AG09309 (cell line): ENCODE results near the gene PYGO2.

Experiments used
- DNase-seq: peaks from one replicate; pipeline ENCODE4 v3.0.0-alpha.2; 2010; ENCODE audit warnings: low read depth
- H3K4me3 ChIP-seq: 2 replicates; pipeline ENCODE4 v1.5.1; 2011; ENCODE audit warnings: mild to moderate bottlenecking, low read depth, low read length, moderate library complexity; ENCODE audit not compliant: control insufficient read depth
- CTCF ChIP-seq: IDR thresholded peaks from 2 replicates; pipeline ENCODE4 v1.5.1; 2011; ENCODE audit warnings: mild to moderate bottlenecking, low read depth, low read length, inconsistent platforms; ENCODE audit not compliant: insufficient read depth, control insufficient read depth; ENCODE audit errors: missing control alignments

PYGO2 gene

DNA sequence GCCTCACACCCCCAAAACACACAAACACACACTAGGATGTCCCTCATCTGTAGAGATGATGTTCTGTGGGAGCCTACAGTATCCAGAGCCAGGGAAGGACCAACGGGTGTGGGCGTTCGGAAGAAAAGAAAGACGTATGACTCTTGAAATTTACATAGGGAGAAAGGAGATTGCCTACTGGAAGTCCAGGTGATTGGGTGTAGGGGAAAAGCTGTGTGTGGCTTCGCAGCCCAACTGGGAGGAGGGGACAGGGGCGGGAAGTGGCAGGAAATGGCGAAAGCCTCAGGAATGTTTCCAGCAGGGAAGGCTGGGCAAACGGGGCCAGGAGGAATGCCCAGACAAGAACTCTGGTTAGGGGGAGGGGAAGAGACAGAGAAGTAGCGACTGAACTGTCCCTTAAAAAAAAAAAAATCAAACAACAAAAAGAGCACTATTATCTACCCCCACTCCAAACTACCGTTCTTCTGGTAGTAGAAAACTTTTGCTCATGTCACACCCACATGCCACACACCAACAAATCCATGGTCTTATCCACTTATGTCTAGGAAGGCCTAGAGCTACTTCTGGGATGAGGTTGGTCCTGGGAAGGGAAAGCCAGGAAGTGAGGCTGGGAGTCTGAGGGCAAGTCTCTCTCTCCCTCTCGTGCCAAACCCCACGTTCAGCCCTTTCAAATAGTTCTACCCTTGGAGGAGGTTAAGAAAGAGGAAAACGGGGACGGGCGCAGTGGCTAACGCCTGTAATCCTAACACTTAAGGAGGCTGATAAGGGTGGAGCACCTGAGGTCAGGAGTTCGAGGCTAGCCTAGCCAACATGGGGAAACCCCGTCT lies 11.1 kb upstream of the PYGO2 start:
- peak; percentile 87 for DNase-seq
- no peak for TF ChIP-seq CTCF
- H3K4me3 ChIP-seq, result peak overlapping the region; percentile 67

DNA sequence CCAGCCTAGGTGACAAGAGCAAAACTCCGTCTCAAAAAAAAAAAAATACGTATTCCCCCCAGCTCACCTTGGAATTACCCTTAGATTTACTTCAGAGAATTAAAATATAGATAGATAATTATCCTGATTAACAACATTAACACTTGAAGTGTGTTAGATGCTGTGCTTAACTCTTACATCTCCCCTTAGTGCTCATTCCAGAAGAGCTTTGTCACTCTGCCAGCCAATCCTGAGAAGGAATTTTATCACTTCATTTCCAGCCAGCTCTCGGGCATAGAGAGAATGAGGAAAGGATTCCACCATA lies 10.6 kb upstream of the PYGO2 start:
- peak overlapping the region; percentile 67 for H3K4me3 ChIP-seq
- no peak for DNase-seq
- TF ChIP-seq CTCF, result no peak

- H3K4me3 ChIP-seq, result peak overlapping the region; percentile 94
- no peak for TF ChIP-seq CTCF
- no peak for DNase-seq
Measured at GRCh38 chr1:154971341-154971998, 9.9 kb upstream of the PYGO2 start.

GRCh38 chr1:154970631-154971340 lies 9.2 kb upstream of the PYGO2 start, which contains the start of gene SHC1:
Gene SHC1 (minus strand): TSS chr1:154970747. CDS start chr1:154970526, 221 bp downstream.
- no peak for TF ChIP-seq CTCF
- H3K4me3 ChIP-seq, result peak within 1 kb of the TSS; percentile 94
- peak; percentile 63 for DNase-seq

DNA sequence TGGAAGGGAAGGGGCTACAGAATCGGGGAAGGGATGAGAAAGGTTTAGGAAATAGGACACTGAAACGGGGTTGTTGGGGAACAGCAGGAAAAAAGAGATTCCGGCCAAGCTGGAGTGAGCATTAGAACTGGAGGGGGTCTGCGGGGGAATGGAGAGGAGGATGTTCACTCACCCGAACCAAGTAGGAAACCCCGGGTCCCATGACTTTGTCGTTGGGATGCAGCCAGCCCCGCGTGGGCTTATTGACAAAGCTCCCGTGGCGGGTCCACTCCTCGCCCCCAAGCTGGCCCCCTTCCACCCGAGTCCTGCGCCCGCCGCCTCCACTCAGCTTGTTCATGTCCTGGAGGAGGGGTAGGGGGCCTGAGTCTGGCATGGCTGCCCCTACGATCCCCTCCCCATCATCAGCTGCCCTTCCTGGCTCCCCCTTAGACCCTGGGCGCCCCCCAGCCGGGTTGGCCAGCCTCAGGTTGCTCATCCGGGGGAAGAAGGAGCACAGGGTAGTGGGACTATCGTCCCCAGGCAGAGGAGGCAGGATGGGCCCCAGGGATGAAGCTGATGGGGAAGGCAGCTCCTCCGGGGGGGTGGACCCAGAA lies 8.4 kb upstream of the PYGO2 start:
- no peak for TF ChIP-seq CTCF
- peak overlapping the region; percentile 94 for H3K4me3 ChIP-seq
- DNase-seq, result no peak

GRCh38 chr1:154969246-154969645 lies 7.7 kb upstream of the PYGO2 start:
- DNase-seq, result no peak
- H3K4me3 ChIP-seq, result peak overlapping the region; percentile 94
- TF ChIP-seq CTCF, result no peak
